ENCODE results near the gene NFIA.

NFIA gene

GRCh38 chr1:61190153-61190552 is 107.8 kb downstream of the NFIA start:
- no peak for DNase-seq

GRCh38 chr1:61190618-61191432 is 108.5 kb downstream of the NFIA start:
- no peak for DNase-seq

GRCh38 chr1:61191433-61191720 is 109.0 kb downstream of the NFIA start:
- no peak for DNase-seq

GRCh38 chr1:61192663-61193330 is 110.4 kb downstream of the NFIA start:
- DNase-seq: no peak

GRCh38 chr1:61193808-61194207 is 111.4 kb downstream of the NFIA start:
- no peak for DNase-seq

- DNase-seq: no peak
Observed at GRCh38 chr1:61198554-61198953, 116.2 kb downstream of the NFIA start.

- DNase-seq: no peak
Observed at GRCh38 chr1:61201035-61201434, 118.7 kb downstream of the NFIA start.

- DNase-seq: no peak
Observed at GRCh38 chr1:61202854-61203598, 120.7 kb downstream of the NFIA start.

GRCh38 chr1:61204528-61204927 is 122.2 kb downstream of the NFIA start:
- DNase-seq: no peak

GRCh38 chr1:61207416-61207815 is 125.1 kb downstream of the NFIA start:
- no peak for DNase-seq

GRCh38 chr1:61208172-61208571 is 125.8 kb downstream of the NFIA start:
- DNase-seq: no peak

GRCh38 chr1:61208831-61209230 is 126.5 kb downstream of the NFIA start:
- DNase-seq: no peak

- no peak for DNase-seq
Observed at GRCh38 chr1:61210435-61211154, 128.2 kb downstream of the NFIA start.

- DNase-seq: no peak
Observed at GRCh38 chr1:61213245-61214011, 131.1 kb downstream of the NFIA start.

GRCh38 chr1:61215119-61215518 is 132.8 kb downstream of the NFIA start:
- DNase-seq: no peak

GRCh38 chr1:61215676-61216289 is 133.4 kb downstream of the NFIA start:
- no peak for DNase-seq

- no peak for DNase-seq
Observed at GRCh38 chr1:61220536-61220935, 138.2 kb downstream of the NFIA start.

GRCh38 chr1:61221642-61222041 is 139.3 kb downstream of the NFIA start:
- no peak for DNase-seq

- no peak for DNase-seq
Observed at GRCh38 chr1:61222240-61222639, 139.9 kb downstream of the NFIA start.

GRCh38 chr1:61223140-61223539 is 140.8 kb downstream of the NFIA start:
- no peak for DNase-seq

- peak; percentile 85 for DNase-seq
Observed at GRCh38 chr1:61224609-61225008, 142.2 kb downstream of the NFIA start.

- DNase-seq: no peak
Observed at GRCh38 chr1:61225478-61225877, 143.1 kb downstream of the NFIA start.

Measured in NCI-H2227 treated with DMSO at 0.1 percent for 48 hours (cell line).